Measurements from ENCODE around the gene SEMA4D.

SEMA4D gene

DNA sequence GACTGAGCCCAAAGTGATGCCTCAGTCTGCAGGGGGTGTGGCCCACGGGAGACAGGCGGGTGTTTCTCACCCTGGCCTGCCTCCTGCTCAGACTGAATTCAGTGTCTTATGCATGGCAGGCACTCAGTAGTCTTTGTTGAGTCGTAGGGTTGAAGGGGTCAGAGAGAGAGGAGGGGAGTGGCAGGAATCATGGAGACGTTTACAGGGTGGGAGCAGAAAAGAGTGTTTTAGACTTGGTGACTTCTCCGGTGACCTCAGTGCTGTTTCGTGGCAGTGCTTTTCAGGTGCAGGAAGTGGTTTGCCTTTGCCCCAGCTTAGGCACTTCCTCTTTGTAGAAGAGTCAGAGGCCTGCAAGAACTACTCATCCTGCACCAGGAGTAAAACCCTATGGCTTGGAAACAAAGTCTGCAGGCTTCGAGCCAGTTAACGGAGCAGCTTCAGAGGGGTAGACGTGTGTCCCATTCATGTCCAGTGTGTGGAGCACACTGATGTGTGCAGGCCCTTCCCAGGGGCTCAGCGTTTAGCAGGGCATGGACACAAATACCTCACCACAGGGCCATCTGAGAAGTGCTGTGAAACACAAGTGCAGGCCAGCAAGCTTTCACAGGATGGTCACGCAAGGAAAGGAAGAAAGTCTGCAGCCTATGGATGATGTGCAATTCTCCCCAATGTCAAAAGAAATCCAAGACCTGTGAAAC lies 24.5 kb upstream of the SEMA4D start:
- Histone ChIP-seq H3K27me3 (ENCODE audit: insufficient read depth, poor library complexity, severe bottlenecking) (no peaks in the 10 kb centered on the region), H3K27ac (replicated peaks) (peak overlapping the region; percentile 78), H3K4me3 (replicated peaks; ENCODE audit: insufficient read depth, low read length) (no peak overlapping the region)
- TF ChIP-seq SPI1 (IDR thresholded peaks at IDR 0.05; ENCODE audit: borderline replicate concordance, low read depth) (peak; percentile 100), GABPA (IDR thresholded peaks at IDR 0.05; ENCODE audit: low read depth) (peak; percentile 48; the same call in 1 of the 2 replicates), POLR2AphosphoS5 (IDR thresholded peaks at IDR 0.05; ENCODE audit: low read depth) (peak; percentile 67)
- TF ChIP-seq, protein P1, sequence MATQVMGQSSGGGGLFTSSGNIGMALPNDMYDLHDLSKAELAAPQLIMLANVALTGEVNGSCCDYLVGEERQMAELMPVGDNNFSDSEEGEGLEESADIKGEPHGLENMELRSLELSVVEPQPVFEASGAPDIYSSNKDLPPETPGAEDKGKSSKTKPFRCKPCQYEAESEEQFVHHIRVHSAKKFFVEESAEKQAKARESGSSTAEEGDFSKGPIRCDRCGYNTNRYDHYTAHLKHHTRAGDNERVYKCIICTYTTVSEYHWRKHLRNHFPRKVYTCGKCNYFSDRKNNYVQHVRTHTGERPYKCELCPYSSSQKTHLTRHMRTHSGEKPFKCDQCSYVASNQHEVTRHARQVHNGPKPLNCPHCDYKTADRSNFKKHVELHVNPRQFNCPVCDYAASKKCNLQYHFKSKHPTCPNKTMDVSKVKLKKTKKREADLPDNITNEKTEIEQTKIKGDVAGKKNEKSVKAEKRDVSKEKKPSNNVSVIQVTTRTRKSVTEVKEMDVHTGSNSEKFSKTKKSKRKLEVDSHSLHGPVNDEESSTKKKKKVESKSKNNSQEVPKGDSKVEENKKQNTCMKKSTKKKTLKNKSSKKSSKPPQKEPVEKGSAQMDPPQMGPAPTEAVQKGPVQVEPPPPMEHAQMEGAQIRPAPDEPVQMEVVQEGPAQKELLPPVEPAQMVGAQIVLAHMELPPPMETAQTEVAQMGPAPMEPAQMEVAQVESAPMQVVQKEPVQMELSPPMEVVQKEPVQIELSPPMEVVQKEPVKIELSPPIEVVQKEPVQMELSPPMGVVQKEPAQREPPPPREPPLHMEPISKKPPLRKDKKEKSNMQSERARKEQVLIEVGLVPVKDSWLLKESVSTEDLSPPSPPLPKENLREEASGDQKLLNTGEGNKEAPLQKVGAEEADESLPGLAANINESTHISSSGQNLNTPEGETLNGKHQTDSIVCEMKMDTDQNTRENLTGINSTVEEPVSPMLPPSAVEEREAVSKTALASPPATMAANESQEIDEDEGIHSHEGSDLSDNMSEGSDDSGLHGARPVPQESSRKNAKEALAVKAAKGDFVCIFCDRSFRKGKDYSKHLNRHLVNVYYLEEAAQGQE (IDR thresholded peaks at IDR 0.05; ENCODE audit: insufficient replicate concordance, low read depth) = peak; percentile 39
- TF ChIP-seq, protein P2, sequence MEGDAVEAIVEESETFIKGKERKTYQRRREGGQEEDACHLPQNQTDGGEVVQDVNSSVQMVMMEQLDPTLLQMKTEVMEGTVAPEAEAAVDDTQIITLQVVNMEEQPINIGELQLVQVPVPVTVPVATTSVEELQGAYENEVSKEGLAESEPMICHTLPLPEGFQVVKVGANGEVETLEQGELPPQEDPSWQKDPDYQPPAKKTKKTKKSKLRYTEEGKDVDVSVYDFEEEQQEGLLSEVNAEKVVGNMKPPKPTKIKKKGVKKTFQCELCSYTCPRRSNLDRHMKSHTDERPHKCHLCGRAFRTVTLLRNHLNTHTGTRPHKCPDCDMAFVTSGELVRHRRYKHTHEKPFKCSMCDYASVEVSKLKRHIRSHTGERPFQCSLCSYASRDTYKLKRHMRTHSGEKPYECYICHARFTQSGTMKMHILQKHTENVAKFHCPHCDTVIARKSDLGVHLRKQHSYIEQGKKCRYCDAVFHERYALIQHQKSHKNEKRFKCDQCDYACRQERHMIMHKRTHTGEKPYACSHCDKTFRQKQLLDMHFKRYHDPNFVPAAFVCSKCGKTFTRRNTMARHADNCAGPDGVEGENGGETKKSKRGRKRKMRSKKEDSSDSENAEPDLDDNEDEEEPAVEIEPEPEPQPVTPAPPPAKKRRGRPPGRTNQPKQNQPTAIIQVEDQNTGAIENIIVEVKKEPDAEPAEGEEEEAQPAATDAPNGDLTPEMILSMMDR (IDR thresholded peaks at IDR 0.05; ENCODE audit: insufficient read depth, low read length) = no peak
- peak; percentile 78 to 95 for DNase-seq (ENCODE audit: low read depth in 1 of 2, low spot score in 1 of 2)

DNA sequence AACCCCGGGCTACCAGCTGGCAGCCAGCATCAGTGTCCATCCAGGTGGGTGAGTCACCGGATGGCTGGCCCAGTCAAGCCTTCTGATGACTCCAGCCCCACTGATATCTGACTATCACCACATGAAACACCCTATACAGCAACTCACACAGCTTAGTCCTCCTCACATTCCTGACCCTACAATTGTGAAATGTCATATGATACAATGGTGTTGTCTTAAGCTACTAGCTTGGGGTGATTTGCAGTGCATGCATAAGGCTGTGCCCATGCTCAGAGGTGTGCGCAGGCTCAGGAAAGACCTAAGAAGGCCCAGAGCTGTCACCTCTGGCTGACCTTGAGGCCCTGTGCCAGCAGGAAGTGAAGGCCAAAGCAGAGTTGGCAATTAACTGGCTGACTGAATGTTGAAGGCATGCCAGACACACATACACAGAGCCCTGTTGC lies 21.5 kb upstream of the SEMA4D start:
- TF ChIP-seq, protein P1 (IDR thresholded peaks at IDR 0.05; ENCODE audit: insufficient replicate concordance, low read depth) = no peak
- TF ChIP-seq, protein P2 (IDR thresholded peaks at IDR 0.05; ENCODE audit: insufficient read depth, low read length) = no peak
- TF ChIP-seq SPI1 (IDR thresholded peaks at IDR 0.05; ENCODE audit: borderline replicate concordance, low read depth) (no peak), POLR2AphosphoS5 (IDR thresholded peaks at IDR 0.05; ENCODE audit: low read depth) (no peak), GABPA (IDR thresholded peaks at IDR 0.05; ENCODE audit: low read depth) (no peak)
- Histone ChIP-seq H3K27me3 (ENCODE audit: insufficient read depth, poor library complexity, severe bottlenecking) (no peaks in the 10 kb centered on the region), H3K27ac (replicated peaks) (peak overlapping the region; percentile 47), H3K4me3 (replicated peaks; ENCODE audit: insufficient read depth, low read length) (no peak overlapping the region)
- no peak for DNase-seq (ENCODE audit: low read depth in 1 of 2, low spot score in 1 of 2)

DNA sequence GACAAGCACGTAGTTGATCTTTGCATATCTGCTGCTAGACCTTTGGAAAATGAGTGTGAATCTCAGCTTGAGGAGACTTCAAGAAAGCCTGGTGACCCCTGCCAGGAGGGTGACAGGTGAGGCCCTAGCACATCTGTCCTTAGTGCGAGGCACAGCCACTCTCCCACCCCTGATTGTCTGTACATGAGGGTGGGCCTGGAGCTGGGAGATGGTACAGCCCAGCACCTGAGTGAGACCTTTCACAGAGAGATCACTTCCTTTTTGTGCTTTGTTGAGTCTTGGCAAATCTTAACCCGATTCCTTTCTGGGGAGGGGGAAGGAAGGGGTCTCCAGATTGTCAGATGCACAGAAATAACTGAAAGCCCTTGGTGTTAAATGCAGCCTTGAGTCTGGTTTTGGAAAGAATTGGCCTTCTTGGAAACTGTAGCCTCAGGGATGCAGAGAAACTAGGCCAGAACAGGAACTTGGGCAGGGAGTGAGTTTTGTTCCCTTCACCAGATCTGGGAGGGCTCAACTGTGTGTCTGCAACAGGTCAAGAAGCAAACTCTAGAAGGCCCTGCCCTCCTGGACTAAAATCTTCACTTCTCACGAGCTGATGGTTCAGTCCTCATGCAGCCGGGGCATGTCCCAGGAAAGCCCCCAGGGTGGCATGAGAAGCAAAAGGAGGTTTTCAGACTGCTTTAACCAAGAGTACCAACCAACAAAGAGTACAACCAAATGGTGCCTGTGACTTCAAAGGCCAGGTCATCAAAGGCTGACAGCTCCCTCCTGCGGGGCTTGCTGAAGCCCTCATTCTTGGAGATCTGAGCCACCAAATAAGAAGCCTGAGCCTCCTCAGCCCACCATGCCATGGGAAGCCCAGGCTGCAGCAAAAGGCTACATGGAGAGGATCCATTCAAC lies 20.8 kb upstream of the SEMA4D start:
- TF ChIP-seq, protein P2 (IDR thresholded peaks at IDR 0.05; ENCODE audit: insufficient read depth, low read length) = no peak
- TF ChIP-seq, protein P1 (IDR thresholded peaks at IDR 0.05; ENCODE audit: insufficient replicate concordance, low read depth) = no peak
- TF ChIP-seq POLR2AphosphoS5 (IDR thresholded peaks at IDR 0.05; ENCODE audit: low read depth) (no peak), GABPA (IDR thresholded peaks at IDR 0.05; ENCODE audit: low read depth) (no peak), SPI1 (IDR thresholded peaks at IDR 0.05; ENCODE audit: borderline replicate concordance, low read depth) (no peak; the same call in 1 of the 2 replicates)
- DNase-seq (ENCODE audit: low read depth in 1 of 2, low spot score in 1 of 2) = peak in 1 of 2 experiments; percentile 55
- Histone ChIP-seq H3K27me3 (ENCODE audit: insufficient read depth, poor library complexity, severe bottlenecking) (no peaks in the 10 kb centered on the region), H3K4me3 (replicated peaks; ENCODE audit: insufficient read depth, low read length) (no peak overlapping the region), H3K27ac (replicated peaks) (peak overlapping the region; percentile 47)

Data from HL-60 (cell line).